PC-3 (cell line): Measurements from ENCODE around the gene CHEK1. TPM values are rescaled to one million over a fixed set of nuclear protein-coding genes. Genes with fewer than 3 reads are reported as not detected.

Experiments
- ATAC-seq: fragments of 200-7000 bp; cut with Tn5 transposase; 2 replicates; pipeline ENCODE4 v1.9.1; 2020; ENCODE audit warnings: mild to moderate bottlenecking, moderate library complexity
- BruUV-seq: library from RNA; stranded (reverse); fragments of 400-500 nt; replicated peaks from 2 replicates; lab custom pipeline; 2021; lab: Mats Ljungman, UMichigan
- CTCF ChIA-PET: fragments of 300-600 bp; sonication (Branson Sonifier 250); formaldehyde crosslinking; loops from one replicate; lab custom pipeline; 2022; ENCODE audit warnings: antibody characterized with exemption; lab: Charles Lee
- POLR2A ChIA-PET: fragments of 300-600 bp; sonication (Branson Sonifier 250); formaldehyde crosslinking; loops from one replicate; lab custom pipeline; 2022; ENCODE audit warnings: antibody characterized with exemption; ENCODE audit not compliant: unreplicated experiment; lab: Charles Lee
- DNase-seq: peaks from one replicate; pipeline ENCODE4 v3.0.0-alpha.2; 2015
- H2AFZ ChIP-seq: fragments of 300-600 bp; sonication (generic); 2 replicates; pipeline ENCODE4 v1.6.0; 2016; ENCODE audit warnings: antibody characterized with exemption, low read length
- H3F3A ChIP-seq: fragments of 300-600 bp; sonication (generic); one replicate; pipeline ENCODE4 v1.6.0; 2017; ENCODE audit warnings: antibody characterized with exemption, low read length, control low read depth, mild to moderate bottlenecking; ENCODE audit not compliant: unreplicated experiment
- H3K27ac ChIP-seq: fragments of 300-600 bp; sonication (generic); 2 replicates; pipeline ENCODE4 v1.5.1; 2016; ENCODE audit warnings: mild to moderate bottlenecking, low read length
- H3K27me3 ChIP-seq: fragments of 300-600 bp; sonication (generic); 2 replicates; pipeline ENCODE4 v1.6.1; 2016; ENCODE audit warnings: low read length, mixed read lengths
- H3K36me3 ChIP-seq: fragments of 300-600 bp; sonication (generic); 2 replicates; pipeline ENCODE4 v1.6.1; 2016; ENCODE audit warnings: low read depth, mixed run types, low read length, mixed read lengths
- H3K4me1 ChIP-seq: fragments of 300-600 bp; sonication (generic); 2 replicates; pipeline ENCODE4 v1.5.1; 2016; ENCODE audit warnings: low read length; ENCODE audit not compliant: insufficient read depth
- H3K4me2 ChIP-seq: fragments of 300-600 bp; sonication (generic); 2 replicates; pipeline ENCODE4 v1.6.0; 2016; ENCODE audit warnings: low read length
- H3K4me3 ChIP-seq: fragments of 300-600 bp; sonication (generic); 2 replicates; pipeline ENCODE4 v1.5.1; 2016; ENCODE audit warnings: mild to moderate bottlenecking, low read length, mixed read lengths
- H3K79me2 ChIP-seq: fragments of 300-600 bp; sonication (generic); 2 replicates; pipeline ENCODE4 v1.6.1; 2017; ENCODE audit warnings: low read length, mixed read lengths
- H3K9ac ChIP-seq: fragments of 300-600 bp; sonication (generic); 2 replicates; pipeline ENCODE4 v1.6.0; 2016; ENCODE audit warnings: mild to moderate bottlenecking, low read length
- H3K9me2 ChIP-seq: fragments of 300-600 bp; sonication (generic); replicated peaks from 2 replicates; pipeline ENCODE4 v1.6.1; 2016; ENCODE audit warnings: mixed run types, low read length, mixed read lengths
- H3K9me3 ChIP-seq: fragments of 300-600 bp; sonication (generic); 2 replicates; pipeline ENCODE4 v1.6.1; 2016; ENCODE audit warnings: low read length, mixed read lengths
- H4K20me1 ChIP-seq: fragments of 300-600 bp; sonication (generic); 2 replicates; pipeline ENCODE4 v1.6.1; 2016; ENCODE audit warnings: low read length, mixed read lengths
- CTCF ChIP-seq: fragments of 300-600 bp; sonication (generic); conservative IDR thresholded peaks from 2 replicates; pipeline ENCODE4 v1.5.1; 2017; ENCODE audit warnings: antibody characterized with exemption, low read depth, mild to moderate bottlenecking, low read length
- EZH2 ChIP-seq: fragments of 300-600 bp; sonication (generic); IDR thresholded peaks from one replicate; pipeline ENCODE4 v1.6.1; 2017; ENCODE audit warnings: antibody characterized with exemption, mild to moderate bottlenecking, low read length; ENCODE audit not compliant: unreplicated experiment
- EZH2phosphoT487 ChIP-seq: fragments of 300-600 bp; sonication (generic); IDR thresholded peaks from 2 replicates; pipeline ENCODE4 v1.6.1; 2018; ENCODE audit warnings: mild to moderate bottlenecking, antibody characterized with exemption, low read length, borderline replicate concordance
- intact Hi-C: fragments of 100-400 bp; cut with micrococcal nuclease; formaldehyde crosslinking; loops from 2 replicates; pipeline ENCODE4 v1.9.0; 2023
- total RNA-seq: library from RNA; depleted of rRNA; stranded (reverse); fragments of >200 nt; gene quantifications from 2 replicates; pipeline ENCODE4 v1.2.3, GENCODE V29; 2014

The CHEK1 gene
- total RNA-seq, 1 experiment from 2014 or later: 49.8 TPM

- TSS peak; percentile 93 for BruUV-seq
- DNase-seq (no peak), ATAC-seq (peak; percentile 12; the same call in 1 of the 2 replicates)
- peak overlapping the region; percentile 89 for H3K9ac ChIP-seq
- H3K4me2 ChIP-seq: peak overlapping the region; percentile 92
- peak overlapping the region; percentile 81 for H2AFZ ChIP-seq
- H3K9me3 ChIP-seq: no peaks in the 10 kb centered on the region
- no peaks in the 10 kb centered on the region for H3K27me3 ChIP-seq
- no peaks in the 10 kb centered on the region for H4K20me1 ChIP-seq
- peaks cover 31% of the 10 kb centered on the region for H3K36me3 ChIP-seq
- TF ChIP-seq EZH2: no peak
- no peak for TF ChIP-seq EZH2phosphoT487
- no peak for TF ChIP-seq CTCF
- H3K9me2 ChIP-seq: no peaks in the 10 kb centered on the region
- H3K27ac ChIP-seq: peak overlapping the region; percentile 89
- peaks cover 26% of the 10 kb centered on the region for H3K79me2 ChIP-seq
- CTCF ChIA-PET: no interaction called here
- intact Hi-C loops: loop anchor here (1.0 to 5.0 kb wide), 2 partner anchors 33 to 262 kb away; partner anchors contain the start of genes HYLS1 and STT3A
- POLR2A ChIA-PET: interaction anchor here (0.6 kb wide), 1 partner anchor 262 kb away, joined by 4 read pairs; the partner anchor contains the start of gene HYLS1
- H3F3A ChIP-seq: peaks cover 3% of the 10 kb centered on the region
- peak overlapping the region; percentile 80 for H3K4me3 ChIP-seq
- H3K4me1 ChIP-seq: peaks cover 34% of the 10 kb centered on the region
Measured at GRCh38 chr11:125625225-125625629, 264 bp downstream of the CHEK1 start.

- Histone ChIP-seq H3F3A (peaks cover 3% of the 10 kb centered on the region), H2AFZ (peak overlapping the region; percentile 81), H4K20me1 (no peaks in the 10 kb centered on the region), H3K79me2 (peaks cover 26% of the 10 kb centered on the region), H3K27ac (peak overlapping the region; percentile 89), H3K9me2 (no peaks in the 10 kb centered on the region), H3K27me3 (no peaks in the 10 kb centered on the region), H3K9ac (peak overlapping the region; percentile 89), H3K4me1 (peaks cover 34% of the 10 kb centered on the region), H3K4me3 (peak overlapping the region; percentile 80), H3K9me3 (no peaks in the 10 kb centered on the region), H3K4me2 (peak overlapping the region; percentile 92), H3K36me3 (peaks cover 27% of the 10 kb centered on the region; the same call in 1 of the 2 replicates)
- no TSS peak for BruUV-seq
- ATAC-seq (peak; percentile 65), DNase-seq (peak; percentile 96)
- TF ChIP-seq EZH2: no peak
- no peak for TF ChIP-seq EZH2phosphoT487
- TF ChIP-seq CTCF: no peak
- intact Hi-C loops: loop anchor here (1.0 to 5.0 kb wide), 3 partner anchors 33 to 262 kb away; partner anchors contain the start of genes HYLS1 and STT3A
- ChIA-PET POLR2A (no interaction called here), CTCF (interaction anchor here (0.5 kb wide), 1 partner anchor 638 kb away, joined by 4 read pairs; no protein-coding TSS in a partner anchor)
Measured at GRCh38 chr11:125625630-125626287, 796 bp downstream of the CHEK1 start.
